Transverse colon (tissue), 3 donors: Measurements from ENCODE around the gene GLI1.

ENCODE experiments used
- POLR2A ChIP-seq: fragments of 450-650 bp; IDR thresholded peaks from one replicate; pipeline ENCODE4 v1.6.1; 2016; ENCODE audit warnings: antibody characterized with exemption, mild to moderate bottlenecking, moderate library complexity
- TF ChIP-seq, protein P1 (sequence below), 5 experiments: fragments of 200-600 bp in 3 of 5; fragments of 450-650 bp in 2 of 5; sonication (generic) in 3 of 5; IDR thresholded peaks; 1 replicate in 2 of 5; 2 replicates in 3 of 5; pipeline ENCODE4 v1.5.1; 2016 to 2017; ENCODE audit warnings: antibody characterized with exemption in 5 of 5, inconsistent platforms in 3 of 5, mild to moderate bottlenecking in 2 of 5, moderate library complexity in 1 of 5

DNA sequence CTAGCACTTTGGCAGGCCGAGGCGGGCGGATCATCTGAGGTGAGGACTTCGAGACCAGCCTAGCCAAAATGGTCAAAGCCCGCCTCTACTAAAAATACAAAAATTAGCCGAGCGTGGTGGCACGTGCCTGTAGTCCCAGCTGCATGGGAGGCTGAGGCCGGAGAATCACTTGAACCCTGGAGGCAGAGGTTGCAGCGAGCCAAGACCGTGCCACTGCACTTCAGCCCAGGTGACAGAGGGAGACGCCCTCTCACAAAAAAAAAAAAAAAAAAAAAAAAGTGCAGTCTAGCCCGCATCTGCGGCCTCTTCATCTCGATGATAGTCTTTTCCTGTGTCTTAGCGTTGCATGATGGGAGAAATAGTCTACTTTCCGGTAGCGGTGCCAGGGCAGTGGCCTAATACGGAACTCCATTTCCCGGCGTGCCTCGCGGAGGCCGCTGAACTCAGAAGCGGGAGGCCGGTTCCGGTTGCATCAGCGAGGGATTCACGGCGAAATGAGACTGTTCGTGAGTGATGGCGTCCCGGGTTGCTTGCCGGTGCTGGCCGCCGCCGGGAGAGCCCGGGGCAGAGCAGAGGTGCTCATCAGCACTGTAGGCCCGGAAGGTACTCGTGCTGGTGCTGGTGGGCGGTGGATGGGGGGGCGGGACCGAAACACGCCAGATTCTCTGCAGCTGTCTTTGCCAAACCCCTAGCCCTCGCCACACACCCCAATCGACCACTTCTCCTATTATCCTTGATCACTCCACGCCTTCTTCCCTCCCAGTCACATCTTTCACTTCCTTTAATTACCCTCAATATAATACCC lies 28.2 kb downstream of the GLI1 start, which contains the start of gene MARS1:
- TF ChIP-seq, protein P1, sequence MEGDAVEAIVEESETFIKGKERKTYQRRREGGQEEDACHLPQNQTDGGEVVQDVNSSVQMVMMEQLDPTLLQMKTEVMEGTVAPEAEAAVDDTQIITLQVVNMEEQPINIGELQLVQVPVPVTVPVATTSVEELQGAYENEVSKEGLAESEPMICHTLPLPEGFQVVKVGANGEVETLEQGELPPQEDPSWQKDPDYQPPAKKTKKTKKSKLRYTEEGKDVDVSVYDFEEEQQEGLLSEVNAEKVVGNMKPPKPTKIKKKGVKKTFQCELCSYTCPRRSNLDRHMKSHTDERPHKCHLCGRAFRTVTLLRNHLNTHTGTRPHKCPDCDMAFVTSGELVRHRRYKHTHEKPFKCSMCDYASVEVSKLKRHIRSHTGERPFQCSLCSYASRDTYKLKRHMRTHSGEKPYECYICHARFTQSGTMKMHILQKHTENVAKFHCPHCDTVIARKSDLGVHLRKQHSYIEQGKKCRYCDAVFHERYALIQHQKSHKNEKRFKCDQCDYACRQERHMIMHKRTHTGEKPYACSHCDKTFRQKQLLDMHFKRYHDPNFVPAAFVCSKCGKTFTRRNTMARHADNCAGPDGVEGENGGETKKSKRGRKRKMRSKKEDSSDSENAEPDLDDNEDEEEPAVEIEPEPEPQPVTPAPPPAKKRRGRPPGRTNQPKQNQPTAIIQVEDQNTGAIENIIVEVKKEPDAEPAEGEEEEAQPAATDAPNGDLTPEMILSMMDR (IDR thresholded peaks at IDR 0.05) = peak in 1 of 5 experiments; percentile 18
- TF ChIP-seq POLR2A = peak; percentile 66
